HG02884 (cell line): ENCODE results near the gene DLAT.
A peak's percentile ranks its signal among the peaks of the same experiment; 100 is the strongest.
"Not testable (repeated sequence)": the region's sequence is repeated elsewhere in the genome, so short reads cannot be mapped to it uniquely, and the experiment has no call there.

Experiments used
- ATAC-seq: cut with Tn5 transposase; IDR thresholded peaks from one replicate; pipeline ENCODE4 v1.9.1; 2021; ENCODE audit warnings: mild to moderate bottlenecking, moderate library complexity; ENCODE audit not compliant: unreplicated experiment

Gene DLAT

GRCh38 chr11:112024773-112025678 lies at the start of gene DLAT:
Gene DLAT (plus strand): TSS chr11:112025408. CDS start chr11:112025473, 65 bp downstream.
- peak; percentile 69 for ATAC-seq

- ATAC-seq = no peak
These were observed 49.0 kb upstream of the DLAT start for GRCh38 chr11:111976119-111976766.

GRCh38 chr11:111976767-111977145 lies 48.5 kb upstream of the DLAT start:
- no peak for ATAC-seq

GRCh38 chr11:111977146-111978027 lies 47.8 kb upstream of the DLAT start:
- ATAC-seq = no peak

- ATAC-seq = no peak
These were observed 47.0 kb upstream of the DLAT start for GRCh38 chr11:111978028-111978771.

GRCh38 chr11:111980062-111980461 lies 45.1 kb upstream of the DLAT start:
- ATAC-seq = no peak

- ATAC-seq = no peak
These were observed 43.9 kb upstream of the DLAT start for GRCh38 chr11:111981270-111981669.

- peak; percentile 69 for ATAC-seq
These were observed 43.2 kb upstream of the DLAT start for GRCh38 chr11:111982019-111982464.

GRCh38 chr11:111982541-111983186 lies 42.5 kb upstream of the DLAT start:
- no peak for ATAC-seq

GRCh38 chr11:111983187-111983986 lies 41.8 kb upstream of the DLAT start:
- ATAC-seq = no peak

- ATAC-seq = no peak
These were observed 38.6 kb upstream of the DLAT start for GRCh38 chr11:111986589-111986988.

- no peak for ATAC-seq
These were observed 34.8 kb upstream of the DLAT start for GRCh38 chr11:111990381-111990780.

- ATAC-seq = no peak
These were observed 32.9 kb upstream of the DLAT start for GRCh38 chr11:111992206-111992855.

GRCh38 chr11:111996129-111996528 lies 29.1 kb upstream of the DLAT start:
- no peak for ATAC-seq

- ATAC-seq = not testable (repeated sequence)
These were observed 28.5 kb upstream of the DLAT start for GRCh38 chr11:111996669-111997068.

- no peak for ATAC-seq
These were observed 26.1 kb upstream of the DLAT start for GRCh38 chr11:111999111-111999510.

GRCh38 chr11:112000703-112001102 lies 24.5 kb upstream of the DLAT start:
- ATAC-seq = no peak

GRCh38 chr11:112002491-112003216 lies 22.6 kb upstream of the DLAT start:
- no peak for ATAC-seq
